Urinary bladder (tissue), 4 donors: Measurements from ENCODE around the gene CCDC18. TPM values are rescaled to one million over a fixed set of nuclear protein-coding genes. Genes with fewer than 3 reads are reported as not detected.
"Not testable (repeated sequence)": the region's sequence is repeated elsewhere in the genome, so short reads cannot be mapped to it uniquely, and the experiment has no call there.

Experiments used
- DNase-seq: peaks from one replicate; pipeline ENCODE4 v3.0.0-alpha.2; 2015; ENCODE audit errors: extremely low spot score
- H3K27ac ChIP-seq: one replicate; pipeline ENCODE4 v1.5.1; 2013; ENCODE audit warnings: low read depth, mild to moderate bottlenecking, moderate library complexity
- H3K36me3 ChIP-seq: one replicate; pipeline ENCODE4 v1.6.1; 2013; ENCODE audit warnings: mild to moderate bottlenecking, moderate library complexity; ENCODE audit not compliant: insufficient read depth
- H3K4me1 ChIP-seq: one replicate; pipeline ENCODE4 v1.6.1; 2013; ENCODE audit warnings: mild to moderate bottlenecking, moderate library complexity; ENCODE audit not compliant: insufficient read depth
- H3K4me3 ChIP-seq: one replicate; pipeline ENCODE4 v1.5.1; 2013; ENCODE audit warnings: low read depth, low read length
- WGBS: extraction: QIAGEN DNeasy Blood & Tissue Kit; methylation state at CpG from one replicate; pipeline ENCODE4 v1.1.7; 2013; 5-methylcytosine and 5-hydroxymethylcytosine counted together
- polyA plus RNA-seq: library from polyadenylated mRNA; stranded (reverse); fragments of 200-250 nt; gene quantifications from one replicate; pipeline ENCODE4 v1.2.3, GENCODE V29; 2013
- total RNA-seq: library from RNA; depleted of rRNA; stranded (reverse); fragments of >200 nt; gene quantifications from one replicate; pipeline ENCODE4 v1.2.3, GENCODE V29; 2014
- donor health status: healthy with polysubstance abuse.
- donor health status: healthy.

Gene CCDC18
- total and polyA plus RNA-seq, 2 donors, result 2.2 to 16.7 TPM

GRCh38 chr1:93159337-93159736 lies 21.2 kb upstream of the CCDC18 start:
- no peak for DNase-seq
- Histone ChIP-seq H3K4me3 (no peak overlapping the region), H3K4me1 (no peaks in the 10 kb centered on the region), H3K36me3 (peaks cover 2% of the 10 kb centered on the region), H3K27ac (no peak overlapping the region)
- WGBS, result 85% methylated on average over 2 of the region's 2 CpGs

GRCh38 chr1:93163314-93163713 lies 17.2 kb upstream of the CCDC18 start:
- H3K4me1 ChIP-seq, H3K36me3 ChIP-seq, DNase-seq, H3K4me3 ChIP-seq, H3K27ac ChIP-seq: not testable (repeated sequence)
- WGBS, result 98% methylated on average over 8 of the region's 8 CpGs

DNA sequence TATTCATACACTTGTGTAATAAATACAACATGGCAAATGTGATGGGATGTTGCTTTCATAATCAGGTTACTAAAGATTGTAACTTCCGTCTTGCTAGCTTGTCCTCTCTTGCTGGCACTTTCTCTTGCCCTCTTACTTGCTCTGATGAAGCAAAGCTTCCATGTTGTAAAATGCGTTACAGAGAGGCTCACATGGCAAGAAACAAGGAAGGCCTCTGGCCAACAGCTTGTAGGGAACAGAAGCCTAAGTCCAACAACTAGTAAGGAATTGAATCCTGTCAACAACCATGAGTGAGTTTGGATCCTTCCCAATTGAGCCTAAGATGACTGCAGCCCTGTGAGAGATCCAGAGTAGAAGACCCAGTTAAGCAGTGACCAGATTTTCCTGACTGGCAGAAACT lies 15.7 kb upstream of the CCDC18 start:
- Histone ChIP-seq H3K27ac (no peak overlapping the region), H3K36me3 (peaks cover 2% of the 10 kb centered on the region), H3K4me1 (no peaks in the 10 kb centered on the region), H3K4me3 (no peak overlapping the region)
- DNase-seq, result no peak
- 92% methylated on average over 2 of the region's 2 CpGs for WGBS

DNA sequence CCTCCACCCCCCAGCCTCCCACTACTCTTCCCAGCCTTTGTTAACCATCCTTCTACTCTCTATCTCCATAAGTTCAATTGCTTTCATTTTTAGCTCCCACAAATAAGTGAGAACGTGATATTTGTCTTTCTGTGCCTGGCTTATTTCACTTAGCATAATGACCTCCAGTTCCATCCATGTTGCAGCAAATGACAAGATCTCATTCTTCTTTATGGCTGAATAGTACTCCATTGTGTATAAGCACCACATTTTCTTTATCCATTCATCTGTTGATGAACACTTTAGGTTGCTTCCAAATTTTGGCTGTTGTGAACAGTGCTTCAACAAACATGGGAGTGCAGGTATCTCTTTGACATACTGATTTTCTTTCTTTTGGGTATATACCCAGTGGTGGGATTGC lies 14.6 kb upstream of the CCDC18 start:
- not testable (repeated sequence) for H3K4me1 ChIP-seq, H3K27ac ChIP-seq, DNase-seq, H3K4me3 ChIP-seq, H3K36me3 ChIP-seq
- 95% methylated on average over 1 of the region's 1 CpG for WGBS

DNA sequence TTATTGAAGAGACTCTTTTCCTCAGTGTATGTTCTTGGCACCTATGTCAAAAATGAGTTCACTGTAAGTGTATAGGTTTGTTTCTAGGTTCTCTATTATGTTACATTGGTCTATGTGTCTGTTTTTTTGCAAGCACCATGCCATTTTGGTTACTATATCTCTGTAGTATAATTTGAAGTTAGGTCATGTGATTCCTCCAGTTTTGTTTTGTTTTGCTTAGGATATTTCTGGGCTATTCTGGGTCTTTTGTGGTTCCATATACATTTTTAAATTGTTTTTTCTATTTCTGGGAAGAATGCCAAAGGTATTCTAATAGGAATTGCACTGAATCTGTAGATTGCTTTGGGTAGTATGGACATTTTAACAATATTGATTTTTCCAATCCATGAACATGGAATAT lies 13.5 kb upstream of the CCDC18 start:
- no peaks in the 10 kb centered on the region for H3K4me1 ChIP-seq
- H3K4me3 ChIP-seq, result no peak overlapping the region
- H3K36me3 ChIP-seq, result no peaks in the 10 kb centered on the region
- DNase-seq, result no peak
- no peak overlapping the region for H3K27ac ChIP-seq

DNA sequence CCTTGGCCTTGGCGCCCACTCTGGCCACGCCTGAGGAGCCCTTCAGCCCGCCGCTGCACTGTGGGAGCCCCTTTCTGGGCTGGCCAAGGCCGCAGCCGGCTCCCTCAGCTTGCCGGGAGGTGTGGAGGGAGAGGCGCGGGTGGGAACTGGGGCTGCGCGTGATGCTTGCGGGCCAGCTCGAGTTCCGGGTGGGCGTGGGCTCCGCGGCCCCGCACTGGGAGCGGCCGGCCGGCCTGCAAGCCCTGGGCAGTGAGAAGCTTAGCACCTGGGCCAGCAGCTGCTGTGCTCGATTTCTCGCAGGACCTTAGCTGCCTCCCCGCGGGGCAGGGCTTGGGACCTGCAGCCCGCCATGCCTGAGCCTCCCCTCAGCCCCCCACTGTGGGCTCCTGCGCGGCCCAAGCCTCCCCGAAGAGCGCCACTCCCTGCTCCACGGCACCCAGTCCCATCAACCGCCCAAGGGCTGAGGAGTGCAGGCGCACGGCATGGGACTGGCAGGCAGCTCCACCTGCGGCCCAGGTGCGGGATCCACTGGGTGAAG lies 10.3 kb upstream of the CCDC18 start:
- not testable (repeated sequence) for H3K4me3 ChIP-seq, H3K4me1 ChIP-seq, DNase-seq, H3K36me3 ChIP-seq, H3K27ac ChIP-seq
- 98% methylated on average over 36 of the region's 36 CpGs for WGBS

GRCh38 chr1:93171549-93172034 lies 8.9 kb upstream of the CCDC18 start:
- Histone ChIP-seq H3K27ac (no peak overlapping the region), H3K36me3 (no peaks in the 10 kb centered on the region), H3K4me1 (no peaks in the 10 kb centered on the region), H3K4me3 (no peak overlapping the region)
- no peak for DNase-seq
- 31% methylated on average over 1 of the region's 1 CpG for WGBS

- DNase-seq, result no peak
- H3K27ac ChIP-seq, result no peak overlapping the region
- H3K4me3 ChIP-seq, result no peak overlapping the region
- no peaks in the 10 kb centered on the region for H3K4me1 ChIP-seq
- WGBS, result 25% methylated on average over 1 of the region's 1 CpG
- no peaks in the 10 kb centered on the region for H3K36me3 ChIP-seq
Observed at GRCh38 chr1:93172778-93173177, 7.7 kb upstream of the CCDC18 start.

DNA sequence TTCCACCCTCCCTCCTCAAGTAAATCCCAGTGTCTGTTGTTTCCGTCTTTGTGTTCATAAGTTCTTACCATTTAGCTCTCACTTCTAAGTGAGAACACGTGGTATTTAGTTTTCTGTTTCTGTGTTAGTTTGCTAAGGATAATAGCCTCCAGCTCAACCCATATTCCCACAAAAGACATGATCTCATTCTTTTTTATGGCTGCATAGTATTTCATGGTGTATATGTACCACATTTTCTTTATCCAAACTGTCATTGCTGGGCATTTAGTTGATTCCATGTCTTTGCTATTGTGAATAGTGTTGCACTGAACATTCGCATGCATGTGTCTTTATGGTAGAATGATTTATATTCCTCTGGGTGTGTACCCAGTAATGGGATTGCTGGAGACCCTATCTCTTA lies 5.9 kb upstream of the CCDC18 start:
- not testable (repeated sequence) for H3K4me1 ChIP-seq, H3K27ac ChIP-seq, DNase-seq, H3K4me3 ChIP-seq, H3K36me3 ChIP-seq
- WGBS, result over 99% methylated on average over 3 of the region's 3 CpGs

DNA sequence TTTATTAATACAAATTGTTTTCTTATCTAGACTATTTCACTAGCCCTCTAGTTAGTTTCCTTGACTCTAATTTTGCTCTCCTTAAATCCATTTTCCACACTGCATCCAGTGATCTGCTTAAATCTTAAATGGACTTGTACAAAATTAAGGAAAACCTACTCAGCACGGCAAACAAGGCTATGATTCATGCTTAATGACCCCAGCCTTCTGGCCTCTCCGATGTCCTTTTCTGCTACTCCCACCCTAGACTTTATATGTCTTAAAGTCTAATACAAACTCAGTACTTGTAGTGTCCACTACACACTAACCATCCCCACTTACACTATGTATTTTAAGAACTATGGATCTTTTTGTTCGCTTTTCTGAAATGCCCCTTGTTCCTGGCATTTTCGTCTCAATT lies 2.5 kb upstream of the CCDC18 start:
- no peaks in the 10 kb centered on the region for H3K36me3 ChIP-seq
- H3K4me3 ChIP-seq, result peak overlapping the region; percentile 35
- H3K27ac ChIP-seq, result no peak overlapping the region
- no peaks in the 10 kb centered on the region for H3K4me1 ChIP-seq
- no peak for DNase-seq
- 29% methylated on average over 4 of the region's 4 CpGs for WGBS

DNA sequence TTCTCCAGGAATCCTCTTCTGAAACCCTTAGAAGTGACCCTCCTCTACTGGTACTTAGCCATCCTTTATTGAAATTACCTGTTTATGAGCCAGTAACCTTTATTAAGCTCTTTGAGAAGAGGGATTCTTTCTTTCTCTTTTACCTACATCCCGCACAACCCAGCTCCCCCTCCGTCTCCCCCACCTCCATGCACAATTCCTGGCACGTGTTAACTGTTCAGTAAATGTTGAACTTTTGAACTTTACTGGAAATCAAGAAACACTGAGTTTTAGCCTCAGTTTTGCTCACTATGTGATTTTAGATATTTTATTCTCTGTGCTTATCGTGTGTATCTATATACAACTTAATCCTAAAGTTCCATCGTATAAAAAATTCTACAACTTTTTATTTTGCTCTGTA lies 2.1 kb upstream of the CCDC18 start:
- Histone ChIP-seq H3K4me3 (peak overlapping the region; percentile 35), H3K27ac (no peak overlapping the region), H3K36me3 (no peaks in the 10 kb centered on the region), H3K4me1 (no peaks in the 10 kb centered on the region)
- no peak for DNase-seq
- WGBS, result 17% methylated on average over 5 of the region's 5 CpGs

- DNase-seq, result peak; percentile 97
- peak within 1 kb of the TSS; percentile 55 for H3K4me3 ChIP-seq
- H3K4me1 ChIP-seq, result no peaks in the 10 kb centered on the region
- WGBS, result under 1% methylated on average over 78 of the region's 78 CpGs
- no peaks in the 10 kb centered on the region for H3K36me3 ChIP-seq
- H3K27ac ChIP-seq, result peak within 1 kb of the TSS; percentile 98
Observed at GRCh38 chr1:93179886-93180722, 420 bp upstream of the CCDC18 start, which contains the start of gene TMED5. TMED5 (minus strand) TSS chr1:93180413; CDS start chr1:93180242, 171 bp downstream.

- DNase-seq, result no peak
- Histone ChIP-seq H3K4me1 (no peaks in the 10 kb centered on the region), H3K27ac (no peak overlapping the region), H3K4me3 (no peak overlapping the region), H3K36me3 (no peaks in the 10 kb centered on the region)
- WGBS, result 88% methylated on average over 1 of the region's 1 CpG
Observed at GRCh38 chr1:93186667-93187066, 6.1 kb downstream of the CCDC18 start.

GRCh38 chr1:93190432-93190831 lies 9.9 kb downstream of the CCDC18 start:
- H3K4me1 ChIP-seq, result no peaks in the 10 kb centered on the region
- no peak for DNase-seq
- 98% methylated on average over 3 of the region's 3 CpGs for WGBS
- no peak overlapping the region for H3K4me3 ChIP-seq
- no peaks in the 10 kb centered on the region for H3K36me3 ChIP-seq
- no peak overlapping the region for H3K27ac ChIP-seq
